HCT116 (cell line): ENCODE measurements around the gene LRP1. TPM values are rescaled to one million over a fixed set of nuclear protein-coding genes. Genes with fewer than 3 reads are reported as not detected.

ENCODE experiments used
- ATAC-seq: fragments of 200-7000 bp; cut with Tn5 transposase; 2 replicates; pipeline ENCODE4 v1.9.1; 2020; ENCODE audit warnings: mild to moderate bottlenecking, moderate library complexity
- BruUV-seq: library from RNA; stranded (reverse); fragments of 400-500 nt; replicated peaks from 2 replicates; lab custom pipeline; 2021; lab: Mats Ljungman, UMichigan
- CTCF ChIA-PET: fragments of 300-600 bp; sonication (Branson Sonifier 250); formaldehyde crosslinking; loops from one replicate; lab custom pipeline; 2021; ENCODE audit warnings: antibody characterized with exemption; lab: Charles Lee
- POLR2A ChIA-PET: fragments of 300-600, 350-600 bp; sonication (Branson Sonifier 250); formaldehyde crosslinking; loops from one replicate; lab custom pipeline; 2021; ENCODE audit warnings: antibody characterized with exemption; lab: Charles Lee
- RAD21 ChIA-PET, 2 experiments: fragments of 300-600 bp; sonication (Branson Sonifier 250); formaldehyde crosslinking; loops; one replicate each; lab custom pipeline; 2023; ENCODE audit warnings: low total read pairs in 2 of 2; ENCODE audit not compliant: uncharacterized antibody in 2 of 2, unreplicated experiment in 2 of 2, low non-redundant PET in 1 of 2; lab: Charles Lee
- DNase-seq: peaks from one replicate; pipeline ENCODE4 v3.0.0-alpha.2; 2010; ENCODE audit warnings: low read depth, low spot score
- H2AFZ ChIP-seq: fragments of 200-600 bp; shearing (Covaris generic), sonication (generic); 2 replicates; pipeline ENCODE4 v1.6.1; 2017; ENCODE audit warnings: low read depth, mixed run types, mixed read lengths, antibody characterized with exemption, low read length; ENCODE audit not compliant: poor library complexity, severe bottlenecking
- H3K27ac ChIP-seq: 2 replicates; pipeline ENCODE4 v1.5.1; 2012; ENCODE audit warnings: low read depth, low read length
- H3K27me3 ChIP-seq: fragments of 200-600 bp; sonication (generic); 2 replicates; pipeline ENCODE4 v1.6.1; 2016; ENCODE audit warnings: mixed run types, low read length, mixed read lengths; ENCODE audit not compliant: insufficient read depth
- H3K36me3 ChIP-seq, 2 experiments: fragments of 200-500 bp in 1 of 2; fragments of 200-600 bp in 1 of 2; sonication (Bioruptor generic) in 1 of 2; sonication (generic) in 1 of 2; 2 replicates each; pipeline versions ENCODE4 v1.5.1 to v1.6.1; 2014 to 2016; ENCODE audit warnings: low read length in 2 of 2, inconsistent platforms in 1 of 2, mixed read lengths in 1 of 2, mixed run types in 1 of 2; ENCODE audit not compliant: insufficient read depth in 2 of 2, control insufficient read depth in 1 of 2
- H3K4me1 ChIP-seq, 2 experiments: fragments of 200-600 bp in 1 of 2; sonication (generic) in 1 of 2; 2 replicates each; pipeline versions ENCODE4 v1.5.1 to v1.6.1; 2012 to 2017; ENCODE audit warnings: low read length in 2 of 2, inconsistent platforms in 1 of 2, mild to moderate bottlenecking in 1 of 2, mixed read lengths in 1 of 2, mixed run types in 1 of 2, moderate library complexity in 1 of 2; ENCODE audit not compliant: insufficient read depth in 2 of 2, control insufficient read depth in 1 of 2
- H3K4me2 ChIP-seq: fragments of 200-600 bp; sonication (generic); 2 replicates; pipeline ENCODE4 v1.6.1; 2017; ENCODE audit warnings: mixed run types, low read length, mixed read lengths
- H3K4me3 ChIP-seq, 2 experiments: fragments of 200-600 bp in 1 of 2; sonication (generic) in 1 of 2; replicated peaks in 1 of 2; 2 replicates each; pipeline ENCODE4 v1.5.1; 2011 to 2016; ENCODE audit warnings: low read length in 2 of 2, control low read depth in 1 of 2, low read depth in 1 of 2, mild to moderate bottlenecking in 1 of 2, mixed read lengths in 1 of 2, mixed run types in 1 of 2
- H3K79me2 ChIP-seq: fragments of 200-600 bp; sonication (generic); 2 replicates; pipeline ENCODE4 v1.6.1; 2017; ENCODE audit warnings: mild to moderate bottlenecking, mixed run types, low read length, moderate library complexity, mixed read lengths; ENCODE audit not compliant: insufficient read depth
- H3K9ac ChIP-seq: fragments of 200-600 bp; sonication (generic); 2 replicates; pipeline ENCODE4 v1.6.1; 2016; ENCODE audit warnings: low read length, mixed read lengths
- H3K9me2 ChIP-seq: fragments of 200-600 bp; sonication (generic), shearing (Covaris generic); 2 replicates; pipeline ENCODE4 v1.6.1; 2017; ENCODE audit warnings: mixed run types, mild to moderate bottlenecking, moderate library complexity; ENCODE audit not compliant: insufficient read depth
- H3K9me3 ChIP-seq, 2 experiments: fragments of 200-500 bp in 1 of 2; fragments of 200-600 bp in 1 of 2; sonication (Bioruptor generic) in 1 of 2; sonication (generic) in 1 of 2; 2 replicates each; pipeline ENCODE4 v1.6.1; 2014 to 2017; ENCODE audit warnings: low read length in 2 of 2, mixed read lengths in 2 of 2, inconsistent platforms in 1 of 2, low read depth in 1 of 2, mild to moderate bottlenecking in 1 of 2, mixed run types in 1 of 2, moderate library complexity in 1 of 2; ENCODE audit not compliant: control insufficient read depth in 1 of 2, insufficient read depth in 1 of 2
- H4K20me1 ChIP-seq: fragments of 200-600 bp; sonication (generic), shearing (Covaris generic); 2 replicates; pipeline ENCODE4 v1.6.1; 2017; ENCODE audit warnings: mixed run types, mild to moderate bottlenecking, moderate library complexity; ENCODE audit not compliant: insufficient read depth
- CBX3 ChIP-seq: IDR thresholded peaks from 2 replicates; pipeline ENCODE4 v1.6.1; 2012; ENCODE audit warnings: low read depth
- CEBPB ChIP-seq: IDR thresholded peaks from 2 replicates; pipeline ENCODE4 v1.6.1; 2012; ENCODE audit warnings: low read depth
- CTCF ChIP-seq, 3 experiments: fragments of 200-600 bp in 1 of 3; sonication (generic) in 1 of 3; IDR thresholded peaks in 2 of 3; conservative IDR thresholded peaks in 1 of 3; 2 replicates each; pipeline ENCODE4 v1.5.1; 2012 to 2017; ENCODE audit warnings: low read depth in 2 of 3, low read length in 2 of 3, antibody characterized with exemption in 1 of 3, borderline replicate concordance in 1 of 3, control low read depth in 1 of 3, mild to moderate bottlenecking in 1 of 3, mixed read lengths in 1 of 3, mixed run types in 1 of 3, moderate library complexity in 1 of 3; ENCODE audit not compliant: insufficient read depth in 1 of 3
- EGR1 ChIP-seq: IDR thresholded peaks from 2 replicates; pipeline ENCODE4 v1.6.1; 2012; ENCODE audit warnings: low read depth
- EZH2phosphoT487 ChIP-seq: fragments of 200-600 bp; IDR thresholded peaks from 2 replicates; pipeline ENCODE4 v1.6.1; 2018; ENCODE audit warnings: antibody characterized with exemption, borderline replicate concordance
- FOSL1 ChIP-seq: IDR thresholded peaks from 2 replicates; pipeline ENCODE4 v1.6.1; 2012; ENCODE audit warnings: low read depth
- JUND ChIP-seq: IDR thresholded peaks from 2 replicates; pipeline ENCODE4 v1.6.1; 2012
- MAX ChIP-seq: IDR thresholded peaks from 2 replicates; pipeline ENCODE4 v1.6.1; 2012
- POLR2A ChIP-seq: IDR thresholded peaks from 2 replicates; pipeline ENCODE4 v1.7.0; 2011; ENCODE audit warnings: borderline replicate concordance; ENCODE audit not compliant: insufficient read depth, insufficient read length; ENCODE audit errors: extremely low read depth
- POLR2AphosphoS5 ChIP-seq: IDR thresholded peaks from 2 replicates; pipeline ENCODE4 v1.6.1; 2011; ENCODE audit warnings: mild to moderate bottlenecking, low read depth, low read length, moderate library complexity
- RAD21 ChIP-seq: IDR thresholded peaks from 2 replicates; pipeline ENCODE4 v1.6.1; 2012; ENCODE audit warnings: low read depth, mild to moderate bottlenecking
- REST ChIP-seq: IDR thresholded peaks from 2 replicates; pipeline ENCODE4 v1.6.1; 2012; ENCODE audit warnings: low read depth
- SIN3A ChIP-seq: IDR thresholded peaks from 2 replicates; pipeline ENCODE4 v1.6.1; 2012; ENCODE audit warnings: low read depth
- SP1 ChIP-seq: IDR thresholded peaks from 2 replicates; pipeline ENCODE4 v1.6.1; 2012; ENCODE audit warnings: low read depth
- SRF ChIP-seq: IDR thresholded peaks from 2 replicates; pipeline ENCODE4 v1.6.1; 2012; ENCODE audit warnings: low read depth
- TCF7L2 ChIP-seq: IDR thresholded peaks from 2 replicates; pipeline ENCODE4 v1.7.0; 2011; ENCODE audit warnings: borderline replicate concordance, inconsistent platforms; ENCODE audit not compliant: insufficient read depth, insufficient read length; ENCODE audit errors: extremely low read depth
- YY1 ChIP-seq: IDR thresholded peaks from 2 replicates; pipeline ENCODE4 v1.6.1; 2011; ENCODE audit warnings: low read length, low read depth, moderate library complexity, mild to moderate bottlenecking; ENCODE audit not compliant: insufficient replicate concordance; ENCODE audit errors: extremely low read depth
- ZBTB33 ChIP-seq: IDR thresholded peaks from 2 replicates; pipeline ENCODE4 v1.6.1; 2011; ENCODE audit warnings: mild to moderate bottlenecking, low read length, moderate library complexity; ENCODE audit not compliant: insufficient replicate concordance; ENCODE audit errors: extremely low read depth
- ZFX ChIP-seq: fragments of 450-650 bp; IDR thresholded peaks from 2 replicates; pipeline ENCODE4 v1.6.1; 2017
- ZNF274 ChIP-seq: fragments of 200-500 bp; sonication (Bioruptor generic); IDR thresholded peaks from 2 replicates; pipeline ENCODE4 v1.6.1; 2014; ENCODE audit warnings: mild to moderate bottlenecking, low read depth, low read length, inconsistent platforms
- intact Hi-C: fragments of 100-400 bp; cut with micrococcal nuclease; formaldehyde crosslinking; loops from 2 replicates; pipeline ENCODE4 v1.10.0; 2022
- total RNA-seq: library from RNA; stranded (reverse); gene quantifications from one replicate; pipeline ENCODE4 v1.2.1, GENCODE V29; 2021; ENCODE audit not compliant: unreplicated experiment

The LRP1 gene
- total RNA-seq, 1 experiment from 2014 or later = 12.0 TPM

- DNase-seq (no peak), ATAC-seq (no peak)
- no peaks in the 10 kb centered on the region for H3K9me2 ChIP-seq
- H3K27me3 ChIP-seq = no peaks in the 10 kb centered on the region
- peaks cover 0 to 9% of the 10 kb centered on the region in 2 experiments; a peak in 1 of 4 replicates for H3K36me3 ChIP-seq
- H2AFZ ChIP-seq = no peak overlapping the region
- ChIA-PET CTCF (interaction anchor here (1.8 to 2.9 kb wide), 3 partner anchors 12 to 16 kb away, joined by 6 to 9 read pairs (median 8); no protein-coding TSS in a partner anchor), RAD21 (no interaction called here), POLR2A (no interaction called here)
- no peak overlapping the region for H3K4me3 ChIP-seq
- H3K27ac ChIP-seq = no peak overlapping the region
- H3K4me2 ChIP-seq = no peak overlapping the region
- TF ChIP-seq CBX3 (no peak), TCF7L2 (no peak), REST (no peak), ZFX (no peak), JUND (no peak), CTCF (IDR thresholded peaks at IDR 0.05 in 2 of 3, conservative IDR thresholded peaks at IDR 0.05 in 1 of 3; ENCODE audit: borderline replicate concordance in 1 of 3, insufficient read depth in 1 of 3, low read depth in 2 of 3, low read length in 2 of 3) (no peak), FOSL1 (no peak), RAD21 (no peak), YY1 (no peak), CEBPB (no peak), POLR2AphosphoS5 (no peak), ZNF274 (no peak), EZH2phosphoT487 (no peak), SIN3A (no peak), MAX (no peak), SRF (no peak), POLR2A (no peak), ZBTB33 (no peak), SP1 (no peak), EGR1 (no peak)
- H3K79me2 ChIP-seq = peaks cover 22% of the 10 kb centered on the region
- H3K9ac ChIP-seq = no peak overlapping the region
- H3K9me3 ChIP-seq = no peaks in the 10 kb centered on the region
- peaks cover 6 to 17% of the 10 kb centered on the region in 2 experiments; a peak in 3 of 4 replicates for H3K4me1 ChIP-seq
- no TSS peak for BruUV-seq
- intact Hi-C loops = no loop called here
- no peaks in the 10 kb centered on the region for H4K20me1 ChIP-seq
These were observed 98.5 kb downstream of the LRP1 start for GRCh38 chr12:57226588-57227314.
